ENCODE results near the gene CELF2. TPM values are rescaled to one million over a fixed set of nuclear protein-coding genes. Genes with fewer than 3 reads are reported as not detected.

Gene CELF2
- total RNA-seq, 1 donor from 2014 or later = 31.8 TPM

GRCh38 chr10:11162828-11163599 is 145.3 kb downstream of the CELF2 start:
- Histone ChIP-seq H3K4me3 (ENCODE audit: low read length in 3 of 3) (no peak overlapping the region), H3K27ac (ENCODE audit: low read depth, low read length) (no peak overlapping the region), H3K36me3 (ENCODE audit: control insufficient read depth in 3 of 3, insufficient read depth in 3 of 3, low read length in 3 of 3) (peaks cover 0 to 2% (median 0%) of the 10 kb centered on the region in 3 donors), H3K4me1 (ENCODE audit: control insufficient read depth in 3 of 3, insufficient read depth in 3 of 3, low read length in 3 of 3) (peaks cover 7 to 36% (median 20%) of the 10 kb centered on the region in 3 donors), H3K9ac (ENCODE audit: low read depth in 1 of 3, low read length in 3 of 3) (no peak overlapping the region), H3K9me3 (ENCODE audit: control insufficient read depth in 3 of 3, low read length in 3 of 3) (no peaks in the 10 kb centered on the region), H3K27me3 (ENCODE audit: control insufficient read depth in 3 of 3, insufficient read depth in 3 of 3, low read length in 3 of 3) (no peaks in the 10 kb centered on the region)

GRCh38 chr10:11163780-11164550 is 146.3 kb downstream of the CELF2 start:
- Histone ChIP-seq H3K4me1 (ENCODE audit: control insufficient read depth in 3 of 3, insufficient read depth in 3 of 3, low read length in 3 of 3) (peaks cover 9 to 41% (median 27%) of the 10 kb centered on the region in 3 donors), H3K27me3 (ENCODE audit: control insufficient read depth in 3 of 3, insufficient read depth in 3 of 3, low read length in 3 of 3) (no peaks in the 10 kb centered on the region), H3K9ac (ENCODE audit: low read depth in 1 of 3, low read length in 3 of 3) (no peak overlapping the region), H3K9me3 (ENCODE audit: control insufficient read depth in 3 of 3, low read length in 3 of 3) (no peaks in the 10 kb centered on the region), H3K4me3 (ENCODE audit: low read length in 3 of 3) (no peak overlapping the region), H3K36me3 (ENCODE audit: control insufficient read depth in 3 of 3, insufficient read depth in 3 of 3, low read length in 3 of 3) (peaks cover 0 to 2% (median 0%) of the 10 kb centered on the region in 3 donors), H3K27ac (ENCODE audit: low read depth, low read length) (peak overlapping the region; percentile 11)

- Histone ChIP-seq H3K4me1 (ENCODE audit: control insufficient read depth in 3 of 3, insufficient read depth in 3 of 3, low read length in 3 of 3) (peaks cover 7 to 38% (median 27%) of the 10 kb centered on the region in 3 donors), H3K9ac (ENCODE audit: low read depth in 1 of 3, low read length in 3 of 3) (no peak overlapping the region), H3K4me3 (ENCODE audit: low read length in 3 of 3) (peak overlapping the region in 2 of 3 donors; percentile 3 to 16), H3K27me3 (ENCODE audit: control insufficient read depth in 3 of 3, insufficient read depth in 3 of 3, low read length in 3 of 3) (no peaks in the 10 kb centered on the region), H3K36me3 (ENCODE audit: control insufficient read depth in 3 of 3, insufficient read depth in 3 of 3, low read length in 3 of 3) (peaks cover 0 to 2% (median 0%) of the 10 kb centered on the region in 3 donors), H3K9me3 (ENCODE audit: control insufficient read depth in 3 of 3, low read length in 3 of 3) (no peaks in the 10 kb centered on the region), H3K27ac (ENCODE audit: low read depth, low read length) (peak overlapping the region; percentile 11)
Observed at GRCh38 chr10:11164551-11164802, 146.8 kb downstream of the CELF2 start.

GRCh38 chr10:11164803-11165590 is 147.3 kb downstream of the CELF2 start:
- Histone ChIP-seq H3K4me3 (ENCODE audit: low read length in 3 of 3) (peak overlapping the region; percentile 53 to 76 (median 59)), H3K27ac (ENCODE audit: low read depth, low read length) (peak overlapping the region; percentile 52), H3K9ac (ENCODE audit: low read depth in 1 of 3, low read length in 3 of 3) (peak overlapping the region; percentile 42 to 58 (median 53)), H3K36me3 (ENCODE audit: control insufficient read depth in 3 of 3, insufficient read depth in 3 of 3, low read length in 3 of 3) (peaks cover 0 to 2% (median 0%) of the 10 kb centered on the region in 3 donors), H3K27me3 (ENCODE audit: control insufficient read depth in 3 of 3, insufficient read depth in 3 of 3, low read length in 3 of 3) (no peaks in the 10 kb centered on the region), H3K9me3 (ENCODE audit: control insufficient read depth in 3 of 3, low read length in 3 of 3) (no peaks in the 10 kb centered on the region), H3K4me1 (ENCODE audit: control insufficient read depth in 3 of 3, insufficient read depth in 3 of 3, low read length in 3 of 3) (peaks cover 7 to 34% (median 23%) of the 10 kb centered on the region in 3 donors)

GRCh38 chr10:11165591-11166543 is 148.2 kb downstream of the CELF2 start:
- no peaks in the 10 kb centered on the region for H3K9me3 ChIP-seq (ENCODE audit: control insufficient read depth in 3 of 3, low read length in 3 of 3)
- H3K4me1 ChIP-seq (ENCODE audit: control insufficient read depth in 3 of 3, insufficient read depth in 3 of 3, low read length in 3 of 3) = peaks cover 7 to 34% (median 21%) of the 10 kb centered on the region in 3 donors
- H3K36me3 ChIP-seq (ENCODE audit: control insufficient read depth in 3 of 3, insufficient read depth in 3 of 3, low read length in 3 of 3) = peaks cover 0 to 2% (median 0%) of the 10 kb centered on the region in 3 donors
- no peaks in the 10 kb centered on the region for H3K27me3 ChIP-seq (ENCODE audit: control insufficient read depth in 3 of 3, insufficient read depth in 3 of 3, low read length in 3 of 3)
- peak overlapping the region; percentile 33 to 58 (median 42) for H3K9ac ChIP-seq (ENCODE audit: low read depth in 1 of 3, low read length in 3 of 3)
- H3K4me3 ChIP-seq (ENCODE audit: low read length in 3 of 3) = peak overlapping the region; percentile 53 to 76 (median 59)
- peak overlapping the region; percentile 52 for H3K27ac ChIP-seq (ENCODE audit: low read depth, low read length)

GRCh38 chr10:11166550-11166949 is 148.9 kb downstream of the CELF2 start:
- peak overlapping the region; percentile 52 for H3K27ac ChIP-seq (ENCODE audit: low read depth, low read length)

GRCh38 chr10:11167233-11167966 is 149.7 kb downstream of the CELF2 start:
- Histone ChIP-seq H3K4me1 (ENCODE audit: control insufficient read depth in 3 of 3, insufficient read depth in 3 of 3, low read length in 3 of 3) (peaks cover 4 to 27% (median 25%) of the 10 kb centered on the region in 3 donors), H3K9ac (ENCODE audit: low read depth in 1 of 3, low read length in 3 of 3) (no peak overlapping the region), H3K27me3 (ENCODE audit: control insufficient read depth in 3 of 3, insufficient read depth in 3 of 3, low read length in 3 of 3) (no peaks in the 10 kb centered on the region), H3K36me3 (ENCODE audit: control insufficient read depth in 3 of 3, insufficient read depth in 3 of 3, low read length in 3 of 3) (peaks cover 0 to 2% (median 0%) of the 10 kb centered on the region in 3 donors), H3K9me3 (ENCODE audit: control insufficient read depth in 3 of 3, low read length in 3 of 3) (no peaks in the 10 kb centered on the region), H3K4me3 (ENCODE audit: low read length in 3 of 3) (peak overlapping the region in 1 of 3 donors; percentile 76), H3K27ac (ENCODE audit: low read depth, low read length) (no peak overlapping the region)

More at GRCh38 chr10:11166550-11166949, 148.9 kb downstream of the CELF2 start:
- peaks cover 7 to 29% (median 21%) of the 10 kb centered on the region in 3 donors for H3K4me1 ChIP-seq (ENCODE audit: control insufficient read depth in 3 of 3, insufficient read depth in 3 of 3, low read length in 3 of 3)
- no peaks in the 10 kb centered on the region for H3K9me3 ChIP-seq (ENCODE audit: control insufficient read depth in 3 of 3, low read length in 3 of 3)
- no peaks in the 10 kb centered on the region for H3K27me3 ChIP-seq (ENCODE audit: control insufficient read depth in 3 of 3, insufficient read depth in 3 of 3, low read length in 3 of 3)
- no peak overlapping the region for H3K9ac ChIP-seq (ENCODE audit: low read depth in 1 of 3, low read length in 3 of 3)
- peaks cover 0 to 2% (median 0%) of the 10 kb centered on the region in 3 donors for H3K36me3 ChIP-seq (ENCODE audit: control insufficient read depth in 3 of 3, insufficient read depth in 3 of 3, low read length in 3 of 3)
- peak overlapping the region in 2 of 3 donors; percentile 53 to 76 for H3K4me3 ChIP-seq (ENCODE audit: low read length in 3 of 3)

GRCh38 chr10:11168423-11169090 is 150.9 kb downstream of the CELF2 start:
- no peak overlapping the region for H3K9ac ChIP-seq (ENCODE audit: low read depth in 1 of 3, low read length in 3 of 3)
- H3K36me3 ChIP-seq (ENCODE audit: control insufficient read depth in 3 of 3, insufficient read depth in 3 of 3, low read length in 3 of 3) = peaks cover 0 to 2% (median 0%) of the 10 kb centered on the region in 3 donors
- peaks cover 2 to 26% (median 17%) of the 10 kb centered on the region in 3 donors for H3K4me1 ChIP-seq (ENCODE audit: control insufficient read depth in 3 of 3, insufficient read depth in 3 of 3, low read length in 3 of 3)
- H3K4me3 ChIP-seq (ENCODE audit: low read length in 3 of 3) = peak overlapping the region in 1 of 3 donors; percentile 12
- no peaks in the 10 kb centered on the region for H3K9me3 ChIP-seq (ENCODE audit: control insufficient read depth in 3 of 3, low read length in 3 of 3)
- H3K27me3 ChIP-seq (ENCODE audit: control insufficient read depth in 3 of 3, insufficient read depth in 3 of 3, low read length in 3 of 3) = no peaks in the 10 kb centered on the region
- H3K27ac ChIP-seq (ENCODE audit: low read depth, low read length) = no peak overlapping the region
